MM.1S (cell line): Measurements from ENCODE around the gene ADAM15.

Source experiments
- DNase-seq: peaks from one replicate; pipeline ENCODE4 v3.0.0-alpha.2; 2015
- H2AFZ ChIP-seq: fragments of 300-600 bp; sonication (generic); 2 replicates; pipeline ENCODE4 v1.6.0; 2016; ENCODE audit warnings: antibody characterized with exemption, low read length
- H3F3A ChIP-seq: fragments of 300-600 bp; sonication (generic); 2 replicates; pipeline ENCODE4 v1.6.1; 2016; ENCODE audit warnings: mild to moderate bottlenecking, antibody characterized with exemption, low read length, moderate library complexity, mixed read lengths; ENCODE audit not compliant: insufficient read depth
- H3K27ac ChIP-seq: fragments of 300-600 bp; sonication (generic); 2 replicates; pipeline ENCODE4 v1.5.1; 2016; ENCODE audit warnings: mild to moderate bottlenecking, low read length
- H3K27me3 ChIP-seq: fragments of 300-600 bp; sonication (generic); replicated peaks from 2 replicates; pipeline ENCODE4 v1.6.0; 2016; ENCODE audit warnings: low read length; ENCODE audit not compliant: insufficient read depth
- H3K36me3 ChIP-seq: fragments of 300-600 bp; sonication (generic); replicated peaks from 2 replicates; pipeline ENCODE4 v1.6.1; 2016; ENCODE audit warnings: mild to moderate bottlenecking, low read length, mixed read lengths; ENCODE audit not compliant: insufficient read depth
- H3K4me1 ChIP-seq: fragments of 300-600 bp; sonication (generic); 2 replicates; pipeline ENCODE4 v1.6.1; 2016; ENCODE audit warnings: low read length, mixed read lengths
- H3K4me2 ChIP-seq: fragments of 300-600 bp; sonication (generic); 2 replicates; pipeline ENCODE4 v1.6.0; 2016; ENCODE audit warnings: low read depth, low read length
- H3K4me3 ChIP-seq: fragments of 300-600 bp; sonication (generic); 2 replicates; pipeline ENCODE4 v1.5.1; 2016; ENCODE audit warnings: low read length, mixed read lengths
- H3K79me2 ChIP-seq: fragments of 300-600 bp; sonication (generic); 2 replicates; pipeline ENCODE4 v1.6.1; 2016; ENCODE audit warnings: mixed run types, low read length, mixed read lengths
- H3K9ac ChIP-seq: fragments of 300-600 bp; sonication (generic); 2 replicates; pipeline ENCODE4 v1.6.1; 2016; ENCODE audit warnings: low read length, mixed read lengths
- H3K9me2 ChIP-seq: fragments of 300-600 bp; sonication (generic); replicated peaks from 2 replicates; pipeline ENCODE4 v1.6.1; 2016; ENCODE audit warnings: mild to moderate bottlenecking, low read length, mixed read lengths; ENCODE audit not compliant: insufficient read depth
- H3K9me3 ChIP-seq: fragments of 300-600 bp; sonication (generic); replicated peaks from 2 replicates; pipeline ENCODE4 v1.6.1; 2016; ENCODE audit warnings: mild to moderate bottlenecking, low read length, mixed read lengths; ENCODE audit not compliant: insufficient read depth
- H4K20me1 ChIP-seq: fragments of 300-600 bp; sonication (generic); 2 replicates; pipeline ENCODE4 v1.6.1; 2016; ENCODE audit warnings: mild to moderate bottlenecking, low read length, moderate library complexity, mixed read lengths; ENCODE audit not compliant: insufficient read depth
- CTCF ChIP-seq: fragments of 300-600 bp; sonication (generic); IDR thresholded peaks from 2 replicates; pipeline ENCODE4 v1.5.1; 2016; ENCODE audit warnings: antibody characterized with exemption, low read length, mixed read lengths
- EZH2 ChIP-seq: fragments of 300-600 bp; sonication (generic); optimal IDR thresholded peaks from 2 replicates; pipeline ENCODE3; 2017; ENCODE audit warnings: low read depth, mild to moderate bottlenecking, antibody characterized with exemption, low read length, mixed read lengths
- EZH2phosphoT487 ChIP-seq: fragments of 300-600 bp; sonication (generic); IDR thresholded peaks from 2 replicates; pipeline ENCODE4 v1.6.1; 2018; ENCODE audit warnings: antibody characterized with exemption, low read length

The ADAM15 gene

DNA sequence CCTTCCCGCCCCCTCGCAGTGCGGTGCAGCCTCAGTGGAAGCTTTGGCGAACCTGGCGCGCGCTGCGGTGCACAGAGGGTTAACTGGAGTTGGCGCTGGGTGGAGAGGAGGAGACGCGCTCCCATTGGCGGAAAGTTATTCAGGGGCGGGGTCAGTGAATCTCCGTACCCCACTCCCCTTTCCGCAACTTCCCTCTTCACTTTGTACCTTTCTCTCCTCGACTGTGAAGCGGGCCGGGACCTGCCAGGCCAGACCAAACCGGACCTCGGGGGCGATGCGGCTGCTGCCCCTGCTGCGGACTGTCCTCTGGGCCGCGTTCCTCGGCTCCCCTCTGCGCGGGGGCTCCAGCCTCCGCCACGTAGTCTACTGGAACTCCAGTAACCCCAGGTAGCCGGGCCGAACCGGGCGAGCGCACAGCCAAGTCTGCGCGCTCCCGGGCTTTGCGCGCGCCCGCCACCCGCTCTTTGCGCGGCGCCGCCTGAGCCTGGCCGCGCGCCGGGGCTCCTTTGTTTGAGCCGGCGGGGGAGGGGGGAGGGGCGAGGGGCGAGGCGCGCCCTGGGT is 12.5 kb downstream of the ADAM15 start, which contains the start of gene EFNA4:
Gene EFNA4 (plus strand): TSS at position 191 of the 561 bp plus-strand sequence. CDS start 84 bp downstream, at position 275.
- Histone ChIP-seq H3K27me3 (no peaks in the 10 kb centered on the region), H2AFZ (peak within 1 kb of the TSS; percentile 72), H3K9me2 (no peaks in the 10 kb centered on the region), H3F3A (peaks cover 17% of the 10 kb centered on the region), H3K4me3 (peak within 1 kb of the TSS; percentile 74), H3K9ac (peak within 1 kb of the TSS; percentile 52; the same call in 1 of the 2 replicates), H3K4me2 (peak within 1 kb of the TSS; percentile 96), H3K36me3 (peaks cover under 1% of the 10 kb centered on the region; the same call in 1 of the 2 replicates), H4K20me1 (no peaks in the 10 kb centered on the region), H3K4me1 (peaks cover 13% of the 10 kb centered on the region), H3K9me3 (no peaks in the 10 kb centered on the region), H3K79me2 (0 out of 2 replicates have a peak, but pooled peaks cover 8% of the 10 kb centered on the region), H3K27ac (no peak within 1 kb of the TSS; the same call in 1 of the 2 replicates)
- no peak for TF ChIP-seq EZH2
- TF ChIP-seq CTCF = no peak
- no peak for TF ChIP-seq EZH2phosphoT487
- DNase-seq = peak; percentile 93

GRCh38 chr1:155064111-155064831 is 13.2 kb downstream of the ADAM15 start:
- H3K79me2 ChIP-seq = 0 out of 2 replicates have a peak, but pooled peaks cover 8% of the 10 kb centered on the region
- H3K9me2 ChIP-seq = no peaks in the 10 kb centered on the region
- no peak overlapping the region for H3K27ac ChIP-seq
- TF ChIP-seq EZH2 = no peak
- no peak for TF ChIP-seq CTCF
- TF ChIP-seq EZH2phosphoT487 = no peak
- H4K20me1 ChIP-seq = no peaks in the 10 kb centered on the region
- peak overlapping the region; percentile 74 for H3K4me3 ChIP-seq
- H3K9me3 ChIP-seq = no peaks in the 10 kb centered on the region
- peaks cover 17% of the 10 kb centered on the region for H3F3A ChIP-seq
- peak overlapping the region; percentile 96 for H3K4me2 ChIP-seq
- H2AFZ ChIP-seq = peak overlapping the region; percentile 72
- H3K27me3 ChIP-seq = no peaks in the 10 kb centered on the region
- no peaks in the 10 kb centered on the region for H3K36me3 ChIP-seq
- H3K4me1 ChIP-seq = peaks cover 13% of the 10 kb centered on the region
- peak; percentile 47 for DNase-seq
- H3K9ac ChIP-seq = peak overlapping the region; percentile 52; the same call in 1 of the 2 replicates

GRCh38 chr1:155064832-155065429 is 13.8 kb downstream of the ADAM15 start:
- Histone ChIP-seq H3K9ac (no peak overlapping the region), H3K4me3 (no peak overlapping the region), H2AFZ (no peak overlapping the region), H3K36me3 (no peaks in the 10 kb centered on the region), H3K4me2 (no peak overlapping the region), H3F3A (peaks cover 17% of the 10 kb centered on the region), H3K9me3 (no peaks in the 10 kb centered on the region), H3K27ac (no peak overlapping the region), H3K4me1 (peaks cover 13% of the 10 kb centered on the region), H3K9me2 (no peaks in the 10 kb centered on the region), H3K27me3 (no peaks in the 10 kb centered on the region), H3K79me2 (0 out of 2 replicates have a peak, but pooled peaks cover 8% of the 10 kb centered on the region), H4K20me1 (no peaks in the 10 kb centered on the region)
- no peak for DNase-seq
- no peak for TF ChIP-seq EZH2phosphoT487
- no peak for TF ChIP-seq CTCF
- no peak for TF ChIP-seq EZH2
